Neural cell (in vitro differentiated cells): ENCODE data around the gene ZNF503. TPM values are rescaled to one million over a fixed set of nuclear protein-coding genes. Genes with fewer than 3 reads are reported as not detected.

ENCODE experiments used
- H2AFZ ChIP-seq: fragments of 200-600, 300-800 bp; sonication (generic), shearing (Covaris generic); 2 replicates; pipeline ENCODE4 v1.6.0; 2014; ENCODE audit warnings: low read depth, mild to moderate bottlenecking, antibody characterized with exemption, low read length, moderate library complexity
- H3F3A ChIP-seq: fragments of 200-600 bp; shearing (Covaris generic); 2 replicates; pipeline ENCODE4 v1.6.1; 2016; ENCODE audit warnings: mild to moderate bottlenecking, moderate library complexity, mixed read lengths, antibody characterized with exemption, low read length; ENCODE audit not compliant: insufficient read depth, poor library complexity, severe bottlenecking
- H3K27ac ChIP-seq: fragments of 200-600, 300-800 bp; sonication (generic), shearing (Covaris generic); 2 replicates; pipeline ENCODE4 v1.5.1; 2014; ENCODE audit warnings: mild to moderate bottlenecking, low read length, moderate library complexity
- H3K27me3 ChIP-seq: fragments of 300-800, 200-600 bp; sonication (generic), shearing (Covaris generic); 2 replicates; pipeline ENCODE4 v1.6.0; 2014; ENCODE audit warnings: mild to moderate bottlenecking, low read depth, low read length, moderate library complexity; ENCODE audit not compliant: insufficient read depth
- H3K36me3 ChIP-seq: fragments of 300-800, 200-600 bp; sonication (generic), shearing (Covaris generic); 2 replicates; pipeline ENCODE4 v1.5.1; 2014; ENCODE audit warnings: mild to moderate bottlenecking, antibody characterized with exemption, low read length, moderate library complexity; ENCODE audit not compliant: insufficient read depth
- H3K4me2 ChIP-seq: fragments of 300-800, 200-600 bp; sonication (generic), shearing (Covaris generic); 2 replicates; pipeline ENCODE4 v1.6.0; 2014; ENCODE audit warnings: mild to moderate bottlenecking, low read length
- H3K4me3 ChIP-seq: fragments of 300-800, 200-600 bp; sonication (generic), shearing (Covaris generic); 2 replicates; pipeline ENCODE4 v1.5.1; 2014; ENCODE audit warnings: mild to moderate bottlenecking, low read length, moderate library complexity
- H3K79me2 ChIP-seq: fragments of 200-600 bp; shearing (Covaris generic); replicated peaks from 2 replicates; pipeline ENCODE4 v1.6.0; 2014; ENCODE audit warnings: mild to moderate bottlenecking, low read length, moderate library complexity; ENCODE audit not compliant: insufficient read depth
- H3K9ac ChIP-seq: fragments of 300-800, 200-600 bp; sonication (generic), shearing (Covaris generic); 2 replicates; pipeline ENCODE4 v1.6.1; 2016; ENCODE audit warnings: mild to moderate bottlenecking, low read length, mixed read lengths
- H3K9me2 ChIP-seq: fragments of 200-600 bp; shearing (Covaris generic); 2 replicates; pipeline ENCODE4 v1.6.1; 2016; ENCODE audit warnings: mild to moderate bottlenecking, low read length, mixed read lengths; ENCODE audit not compliant: insufficient read depth
- H3K9me3 ChIP-seq: fragments of 200-600, 300-800 bp; sonication (generic), shearing (Covaris generic); 2 replicates; pipeline ENCODE4 v1.6.1; 2016; ENCODE audit warnings: mild to moderate bottlenecking, mixed run types, low read length, moderate library complexity, mixed read lengths
- H4K20me1 ChIP-seq: fragments of 200-600 bp; shearing (Covaris generic); 2 replicates; pipeline ENCODE4 v1.6.1; 2016; ENCODE audit warnings: mild to moderate bottlenecking, mixed run types; ENCODE audit not compliant: insufficient read depth
- CTCF ChIP-seq: fragments of 450-650 bp; IDR thresholded peaks from 2 replicates; pipeline ENCODE4 v1.5.1; 2014; ENCODE audit warnings: antibody characterized with exemption, mild to moderate bottlenecking, moderate library complexity; ENCODE audit not compliant: poor library complexity, severe bottlenecking
- EP300 ChIP-seq: fragments of 450-650 bp; conservative IDR thresholded peaks from 2 replicates; pipeline ENCODE4 v1.6.1; 2014; ENCODE audit warnings: antibody characterized with exemption, mild to moderate bottlenecking, moderate library complexity; ENCODE audit not compliant: poor library complexity, severe bottlenecking
- EZH2 ChIP-seq: fragments of 200-600, 300-800 bp; shearing (Covaris generic), sonication (generic); IDR thresholded peaks from 2 replicates; pipeline ENCODE4 v1.6.1; 2014; ENCODE audit warnings: antibody characterized with exemption, low read length, borderline replicate concordance, mild to moderate bottlenecking; ENCODE audit not compliant: insufficient read depth, poor library complexity, severe bottlenecking
- MXI1 ChIP-seq: fragments of 450-650 bp; conservative IDR thresholded peaks from 2 replicates; pipeline ENCODE4 v1.6.1; 2014; ENCODE audit warnings: antibody characterized with exemption, mild to moderate bottlenecking; ENCODE audit not compliant: poor library complexity, severe bottlenecking
- POLR2AphosphoS5 ChIP-seq: IDR thresholded peaks from 2 replicates; pipeline ENCODE4 v1.6.1; 2012
- RAD21 ChIP-seq: fragments of 450-650 bp; conservative IDR thresholded peaks from 2 replicates; pipeline ENCODE4 v1.6.1; 2014; ENCODE audit warnings: antibody characterized with exemption, mild to moderate bottlenecking, moderate library complexity
- REST ChIP-seq: IDR thresholded peaks from 2 replicates; pipeline ENCODE4 v1.6.1; 2012; ENCODE audit warnings: borderline replicate concordance
- SMC3 ChIP-seq: fragments of 450-650 bp; conservative IDR thresholded peaks from 2 replicates; pipeline ENCODE4 v1.6.1; 2014; ENCODE audit warnings: antibody characterized with exemption, mild to moderate bottlenecking, moderate library complexity; ENCODE audit not compliant: poor library complexity
- TAF1 ChIP-seq: IDR thresholded peaks from 2 replicates; pipeline ENCODE4 v1.6.1; 2012; ENCODE audit warnings: low read depth
- polyA plus RNA-seq: library from polyadenylated mRNA; depleted of rRNA; stranded (reverse); fragments of >200 nt; gene quantifications from 2 replicates; pipeline ENCODE4 v1.2.3, GENCODE V29; 2014

ZNF503 gene
- polyA plus RNA-seq, 1 donor from 2014 or later, result 41.4 TPM

- H3K4me3 ChIP-seq, result peak overlapping the region; percentile 46
- no peaks in the 10 kb centered on the region for H4K20me1 ChIP-seq
- no peak overlapping the region for H3K4me2 ChIP-seq
- no peak overlapping the region for H2AFZ ChIP-seq
- H3K36me3 ChIP-seq, result no peaks in the 10 kb centered on the region
- peak overlapping the region; percentile 76 for H3K27ac ChIP-seq
- no peaks in the 10 kb centered on the region for H3K27me3 ChIP-seq
- no peaks in the 10 kb centered on the region for H3F3A ChIP-seq
- H3K9me2 ChIP-seq, result no peaks in the 10 kb centered on the region
- H3K79me2 ChIP-seq, result no peaks in the 10 kb centered on the region
- TF ChIP-seq REST, result no peak
- TF ChIP-seq TAF1, result no peak
- no peak for TF ChIP-seq EP300
- no peak for TF ChIP-seq SMC3
- no peak for TF ChIP-seq CTCF
- no peak for TF ChIP-seq EZH2
- TF ChIP-seq MXI1, result no peak
- TF ChIP-seq RAD21, result no peak
- TF ChIP-seq POLR2AphosphoS5, result no peak
- H3K9me3 ChIP-seq, result no peaks in the 10 kb centered on the region
- peak overlapping the region; percentile 44 for H3K9ac ChIP-seq
Observed at GRCh38 chr10:75379817-75380216, 21.7 kb downstream of the ZNF503 start.

DNA sequence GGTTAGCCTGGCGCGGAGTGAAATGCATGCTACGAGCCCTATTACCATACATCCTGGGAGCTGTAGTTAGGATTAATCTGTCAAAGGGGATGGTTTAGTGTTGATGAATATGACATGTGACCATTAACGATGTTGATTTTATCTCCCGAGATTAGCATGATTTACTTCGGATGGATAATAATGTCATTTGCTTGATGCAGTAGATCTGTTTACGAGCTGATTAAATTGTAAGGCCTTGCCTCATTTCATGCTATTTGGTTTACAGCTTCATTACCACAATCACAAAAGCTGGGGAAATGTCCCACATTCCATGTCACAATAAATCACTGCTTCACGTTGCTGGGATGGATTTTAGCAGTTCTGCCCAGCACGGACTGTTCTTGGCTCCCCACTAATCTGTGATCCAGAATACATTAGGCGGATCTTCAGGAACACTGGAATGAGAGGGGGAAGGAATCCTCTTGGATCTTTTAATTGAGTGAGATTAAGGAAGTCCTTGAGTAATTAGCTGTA is 22.3 kb downstream of the ZNF503 start:
- Histone ChIP-seq H3K79me2 (no peaks in the 10 kb centered on the region), H3K27ac (peak overlapping the region; percentile 76), H3K36me3 (no peaks in the 10 kb centered on the region), H3F3A (no peaks in the 10 kb centered on the region), H3K4me2 (no peak overlapping the region), H3K27me3 (no peaks in the 10 kb centered on the region), H3K4me3 (peak overlapping the region; percentile 46), H2AFZ (no peak overlapping the region), H3K9ac (peak overlapping the region; percentile 44), H4K20me1 (no peaks in the 10 kb centered on the region), H3K9me3 (no peaks in the 10 kb centered on the region), H3K9me2 (no peaks in the 10 kb centered on the region)
- TF ChIP-seq RAD21 (no peak), EP300 (peak; percentile 87), CTCF (no peak), EZH2 (no peak), SMC3 (no peak), POLR2AphosphoS5 (peak; percentile 73), TAF1 (no peak), MXI1 (no peak), REST (no peak)
